ENCODE measurements around the gene ACAN. TPM values are rescaled to one million over a fixed set of nuclear protein-coding genes. Genes with fewer than 3 reads are reported as not detected.

The ACAN gene
- total RNA-seq, 2 experiments from 2014 or later: not detected

GRCh38 chr15:88859550-88859949 is 56.3 kb downstream of the ACAN start:
- Mint-ChIP-seq H3K4me1 (no peaks in the 10 kb centered on the region), H3K27ac (no peak overlapping the region), H3K4me3 (no peak overlapping the region), H3K9me3 (peaks cover 7% of the 10 kb centered on the region), H3K27me3 (no peaks in the 10 kb centered on the region), H3K36me3 (ENCODE audit: low read depth) (peaks cover under 1% of the 10 kb centered on the region)
- POLR2A ChIA-PET: no interaction called here
- no peak for DNase-seq
- CTCF ChIA-PET: interaction anchor here (1.0 to 1.8 kb wide), 2 partner anchors 13 to 24 kb away, joined by 3 to 5 read pairs; no protein-coding TSS in a partner anchor

GRCh38 chr15:88860212-88860611 is 57.0 kb downstream of the ACAN start:
- CTCF ChIA-PET: interaction anchor here (0.8 to 1.8 kb wide), 3 partner anchors 12 to 26 kb away, joined by 3 to 5 read pairs (median 3); no protein-coding TSS in a partner anchor
- no peaks in the 10 kb centered on the region for H3K27me3 Mint-ChIP-seq

GRCh38 chr15:88863412-88863811 is 60.2 kb downstream of the ACAN start:
- DNase-seq: no peak
- H3K9me3 Mint-ChIP-seq: no peaks in the 10 kb centered on the region
- H3K27ac Mint-ChIP-seq: no peak overlapping the region
- CTCF ChIA-PET: no interaction called here
- POLR2A ChIA-PET: no interaction called here
- no peaks in the 10 kb centered on the region for H3K27me3 Mint-ChIP-seq
- H3K36me3 Mint-ChIP-seq (ENCODE audit: low read depth): no peaks in the 10 kb centered on the region
- no peaks in the 10 kb centered on the region for H3K4me1 Mint-ChIP-seq
- H3K4me3 Mint-ChIP-seq: no peak overlapping the region

More at GRCh38 chr15:88860212-88860611, 57.0 kb downstream of the ACAN start:
- Mint-ChIP-seq H3K4me1 (no peaks in the 10 kb centered on the region), H3K9me3 (peaks cover under 1% of the 10 kb centered on the region), H3K27ac (no peak overlapping the region), H3K36me3 (ENCODE audit: low read depth) (no peaks in the 10 kb centered on the region), H3K4me3 (no peak overlapping the region)
- DNase-seq: no peak
- POLR2A ChIA-PET: no interaction called here

- CTCF ChIA-PET: no interaction called here
- no peak overlapping the region for H3K27ac Mint-ChIP-seq
- POLR2A ChIA-PET: no interaction called here
Observed at GRCh38 chr15:88864861-88865497, 61.7 kb downstream of the ACAN start.

GRCh38 chr15:88865498-88866099 is 62.4 kb downstream of the ACAN start:
- POLR2A ChIA-PET: no interaction called here
- Mint-ChIP-seq H3K4me3 (no peak overlapping the region), H3K9me3 (no peaks in the 10 kb centered on the region), H3K27ac (no peak overlapping the region), H3K4me1 (no peaks in the 10 kb centered on the region), H3K27me3 (no peaks in the 10 kb centered on the region), H3K36me3 (ENCODE audit: low read depth) (no peaks in the 10 kb centered on the region)
- CTCF ChIA-PET: no interaction called here
- no peak for DNase-seq

More at GRCh38 chr15:88864861-88865497, 61.7 kb downstream of the ACAN start:
- DNase-seq: no peak
- Mint-ChIP-seq H3K4me3 (no peak overlapping the region), H3K27me3 (no peaks in the 10 kb centered on the region), H3K36me3 (ENCODE audit: low read depth) (no peaks in the 10 kb centered on the region), H3K4me1 (no peaks in the 10 kb centered on the region), H3K9me3 (no peaks in the 10 kb centered on the region)

GRCh38 chr15:88866295-88866881 is 63.2 kb downstream of the ACAN start:
- no peak for DNase-seq
- POLR2A ChIA-PET: no interaction called here
- CTCF ChIA-PET: no interaction called here
- Mint-ChIP-seq H3K36me3 (ENCODE audit: low read depth) (no peaks in the 10 kb centered on the region), H3K27ac (no peak overlapping the region), H3K27me3 (no peaks in the 10 kb centered on the region), H3K9me3 (no peaks in the 10 kb centered on the region), H3K4me1 (no peaks in the 10 kb centered on the region), H3K4me3 (no peak overlapping the region)

GRCh38 chr15:88871313-88871712 is 68.1 kb downstream of the ACAN start:
- DNase-seq: no peak
- Mint-ChIP-seq H3K9me3 (no peaks in the 10 kb centered on the region), H3K27me3 (no peaks in the 10 kb centered on the region), H3K4me1 (no peaks in the 10 kb centered on the region), H3K4me3 (no peak overlapping the region), H3K36me3 (ENCODE audit: low read depth) (peaks cover 4% of the 10 kb centered on the region), H3K27ac (no peak overlapping the region)
- ChIA-PET POLR2A (no interaction called here), CTCF (interaction anchor here (0.9 to 1.4 kb wide), 2 partner anchors 12 to 247 kb away, joined by 3 read pairs; no protein-coding TSS in a partner anchor)

GRCh38 chr15:88872106-88872505 is 68.9 kb downstream of the ACAN start:
- CTCF ChIA-PET: interaction anchor here (1.2 to 1.4 kb wide), 3 partner anchors 11 to 13 kb away, joined by 3 to 5 read pairs (median 3); no protein-coding TSS in a partner anchor
- Mint-ChIP-seq H3K9me3 (no peaks in the 10 kb centered on the region), H3K27ac (no peak overlapping the region), H3K4me1 (no peaks in the 10 kb centered on the region), H3K27me3 (no peaks in the 10 kb centered on the region), H3K4me3 (no peak overlapping the region), H3K36me3 (ENCODE audit: low read depth) (peaks cover 10% of the 10 kb centered on the region)
- no peak for DNase-seq
- POLR2A ChIA-PET: no interaction called here

GRCh38 chr15:88872706-88873105 is 69.5 kb downstream of the ACAN start:
- Mint-ChIP-seq H3K27ac (no peak overlapping the region), H3K9me3 (no peaks in the 10 kb centered on the region), H3K27me3 (no peaks in the 10 kb centered on the region), H3K4me1 (no peaks in the 10 kb centered on the region), H3K4me3 (no peak overlapping the region), H3K36me3 (ENCODE audit: low read depth) (peaks cover 11% of the 10 kb centered on the region)
- no peak for DNase-seq
- ChIA-PET CTCF (interaction anchor here (0.6 to 1.4 kb wide), 4 partner anchors 12 to 248 kb away, joined by 3 to 5 read pairs (median 3); no protein-coding TSS in a partner anchor), POLR2A (no interaction called here)

GRCh38 chr15:88873786-88874185 is 70.5 kb downstream of the ACAN start:
- H3K27ac Mint-ChIP-seq: no peak overlapping the region
- H3K4me3 Mint-ChIP-seq: no peak overlapping the region
- DNase-seq: no peak
- no peaks in the 10 kb centered on the region for H3K27me3 Mint-ChIP-seq
- peaks cover 2% of the 10 kb centered on the region for H3K4me1 Mint-ChIP-seq
- H3K36me3 Mint-ChIP-seq (ENCODE audit: low read depth): peaks cover 13% of the 10 kb centered on the region
- no peaks in the 10 kb centered on the region for H3K9me3 Mint-ChIP-seq
- ChIA-PET CTCF (no interaction called here), POLR2A (no interaction called here)

GRCh38 chr15:88874275-88874674 is 71.0 kb downstream of the ACAN start:
- POLR2A ChIA-PET: no interaction called here

GRCh38 chr15:88874684-88875083 is 71.4 kb downstream of the ACAN start:
- ChIA-PET POLR2A (no interaction called here), CTCF (no interaction called here)
- Mint-ChIP-seq H3K4me3 (no peak overlapping the region), H3K27me3 (no peaks in the 10 kb centered on the region), H3K9me3 (no peaks in the 10 kb centered on the region), H3K27ac (no peak overlapping the region), H3K4me1 (peaks cover 2% of the 10 kb centered on the region), H3K36me3 (ENCODE audit: low read depth) (peaks cover 14% of the 10 kb centered on the region)
- DNase-seq: no peak

More at GRCh38 chr15:88874275-88874674, 71.0 kb downstream of the ACAN start:
- Mint-ChIP-seq H3K27me3 (no peaks in the 10 kb centered on the region), H3K36me3 (ENCODE audit: low read depth) (peaks cover 14% of the 10 kb centered on the region), H3K27ac (no peak overlapping the region), H3K9me3 (no peaks in the 10 kb centered on the region), H3K4me3 (no peak overlapping the region), H3K4me1 (peaks cover 2% of the 10 kb centered on the region)
- DNase-seq: no peak
- CTCF ChIA-PET: no interaction called here

- H3K36me3 Mint-ChIP-seq (ENCODE audit: low read depth): peaks cover 20% of the 10 kb centered on the region
- CTCF ChIA-PET: no interaction called here
- no peaks in the 10 kb centered on the region for H3K9me3 Mint-ChIP-seq
- DNase-seq: no peak
- no peak overlapping the region for H3K27ac Mint-ChIP-seq
- peaks cover 2% of the 10 kb centered on the region for H3K4me1 Mint-ChIP-seq
- POLR2A ChIA-PET: no interaction called here
- H3K4me3 Mint-ChIP-seq: no peak overlapping the region
- H3K27me3 Mint-ChIP-seq: no peaks in the 10 kb centered on the region
Observed at GRCh38 chr15:88876573-88876972, 73.3 kb downstream of the ACAN start.

All from activated CD4-positive, alpha-beta T cell treated with anti-CD3 and anti-CD28 coated beads, Interleukin-2, amount 10 ng/mL, durations not matched to agents 7 days and 5 days (primary cell).